Fibroblast of skin of right biceps (primary cell): Measurements from ENCODE around the gene DFFB.

Experiments
- DNase-seq: peaks from one replicate; pipeline ENCODE4 v3.0.0-alpha.2; 2013

The DFFB gene

GRCh38 chr1:3931007-3931912 is 74.0 kb downstream of the DFFB start:
- no peak for DNase-seq

GRCh38 chr1:3932156-3932919 is 75.1 kb downstream of the DFFB start:
- no peak for DNase-seq
